IPS-18a (cell line): ENCODE results near the gene OSBPL2.

ENCODE experiments used
- H3K27ac ChIP-seq: one replicate; pipeline ENCODE4 v1.5.1; 2013; ENCODE audit warnings: low read length
- H3K27me3 ChIP-seq: one replicate; pipeline ENCODE4 v1.6.1; 2013; ENCODE audit warnings: mild to moderate bottlenecking, low read length; ENCODE audit not compliant: control insufficient read depth, insufficient read depth
- H3K36me3 ChIP-seq: one replicate; pipeline ENCODE4 v1.6.1; 2013; ENCODE audit warnings: low read depth, low read length; ENCODE audit not compliant: control insufficient read depth
- H3K4me1 ChIP-seq: one replicate; pipeline ENCODE4 v1.6.1; 2013; ENCODE audit warnings: low read depth, low read length; ENCODE audit not compliant: control insufficient read depth
- H3K4me3 ChIP-seq: one replicate; pipeline ENCODE4 v1.5.1; 2013; ENCODE audit warnings: low read length
- H3K9ac ChIP-seq: one replicate; pipeline ENCODE4 v1.6.1; 2013; ENCODE audit warnings: mild to moderate bottlenecking, low read length, moderate library complexity
- H3K9me3 ChIP-seq: one replicate; pipeline ENCODE4 v1.6.1; 2013; ENCODE audit warnings: low read depth, low read length; ENCODE audit not compliant: control insufficient read depth

Gene OSBPL2

DNA sequence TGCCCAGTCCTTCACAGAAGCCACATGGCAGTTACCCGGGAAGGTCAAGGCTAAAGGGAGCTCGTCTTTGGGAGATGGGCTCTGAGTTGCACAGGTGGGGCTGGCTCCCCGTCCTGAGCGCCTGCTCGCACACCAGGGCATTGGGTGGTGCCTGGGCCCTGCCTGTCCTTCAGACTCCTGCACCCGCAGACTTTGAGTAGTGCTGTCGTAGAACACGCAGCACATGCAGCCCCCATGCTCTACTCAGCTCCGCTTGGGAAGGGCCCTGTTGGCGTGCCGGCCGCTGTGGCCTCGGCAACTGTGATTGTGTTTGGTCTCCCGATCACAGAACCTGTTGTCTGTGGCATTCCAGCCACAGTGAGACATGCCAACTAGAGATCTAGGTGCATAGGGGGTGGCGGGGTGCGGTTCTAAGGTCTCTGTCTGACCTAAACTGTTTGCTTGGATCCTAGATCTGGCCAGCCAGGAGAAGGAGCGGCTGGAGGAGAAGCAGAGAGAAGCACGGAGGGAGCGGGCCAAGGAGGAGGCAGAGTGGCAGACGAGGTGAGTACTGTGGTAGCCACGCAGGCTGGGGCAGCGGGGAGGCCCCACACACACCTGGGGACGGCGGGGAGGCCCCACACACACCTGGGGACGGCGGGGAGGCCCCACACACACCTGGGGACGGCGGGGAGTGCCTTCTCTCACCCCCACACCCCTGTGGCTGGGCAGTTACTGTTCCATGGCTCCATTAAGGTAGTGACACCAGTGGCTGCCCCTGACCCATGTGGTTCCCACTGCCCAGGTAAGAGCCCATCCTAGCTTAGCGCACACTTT, 53.1 kb downstream of the OSBPL2 start:
- Histone ChIP-seq H3K27me3 (no peaks in the 10 kb centered on the region), H3K9ac (no peak overlapping the region), H3K36me3 (peaks cover 23% of the 10 kb centered on the region), H3K27ac (no peak overlapping the region), H3K4me3 (no peak overlapping the region), H3K9me3 (no peaks in the 10 kb centered on the region), H3K4me1 (no peaks in the 10 kb centered on the region)

DNA sequence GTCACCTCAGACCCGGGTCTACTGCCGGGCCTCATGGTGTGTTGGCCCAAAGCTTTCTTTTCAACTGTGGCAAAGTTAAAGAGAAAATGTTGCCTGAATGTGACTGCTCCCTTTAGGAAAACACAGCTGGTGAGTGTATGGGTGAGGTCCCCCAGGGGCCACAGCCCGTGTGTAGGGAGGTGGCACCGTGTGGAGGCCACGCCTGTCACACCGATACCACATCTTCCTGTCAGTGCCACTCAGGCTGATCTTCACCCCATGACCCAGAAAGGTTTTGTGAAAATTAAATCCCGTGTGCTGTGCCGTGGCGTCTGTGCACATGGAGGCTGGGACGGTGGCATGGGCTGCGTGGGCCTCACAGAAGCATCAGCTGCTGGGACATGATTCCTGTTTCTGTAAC, 53.8 kb downstream of the OSBPL2 start:
- no peaks in the 10 kb centered on the region for H3K27me3 ChIP-seq
- H3K9me3 ChIP-seq, result no peaks in the 10 kb centered on the region
- H3K4me3 ChIP-seq, result no peak overlapping the region
- H3K9ac ChIP-seq, result no peak overlapping the region
- no peaks in the 10 kb centered on the region for H3K4me1 ChIP-seq
- no peak overlapping the region for H3K27ac ChIP-seq
- peaks cover 18% of the 10 kb centered on the region for H3K36me3 ChIP-seq

DNA sequence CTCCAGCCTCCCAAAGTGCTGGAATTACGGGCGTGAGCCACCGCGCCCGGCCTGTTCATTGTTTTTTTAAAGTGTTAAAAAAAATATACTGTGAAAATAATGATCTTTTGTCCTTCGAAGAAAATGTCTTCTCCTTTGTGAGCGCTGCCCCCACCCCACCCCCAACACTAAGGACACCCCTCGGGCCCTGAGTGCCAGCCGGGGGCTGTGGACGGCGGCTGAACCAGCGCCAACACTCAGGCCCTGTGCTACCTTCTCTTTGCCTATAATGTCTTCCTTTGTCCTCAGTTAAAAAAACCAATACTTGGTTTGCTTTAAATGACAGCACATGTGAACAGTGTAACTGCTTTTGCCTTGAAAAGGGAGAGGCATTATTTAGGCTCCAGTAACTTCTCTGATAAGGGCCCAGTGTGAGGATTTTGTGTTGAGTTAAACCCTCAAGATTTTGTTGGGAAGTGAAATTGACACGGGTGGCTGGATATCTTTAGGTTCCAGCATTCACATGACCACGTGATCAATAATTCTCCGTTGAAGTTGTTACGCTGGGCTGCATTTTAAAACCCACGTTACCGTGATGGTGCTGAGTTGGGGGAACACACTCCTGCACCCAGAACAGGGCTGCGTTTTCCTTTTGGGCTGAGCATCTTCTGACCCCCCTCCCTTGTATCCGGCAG, 54.9 kb downstream of the OSBPL2 start:
- peaks cover 18% of the 10 kb centered on the region for H3K36me3 ChIP-seq
- no peak overlapping the region for H3K9ac ChIP-seq
- H3K4me1 ChIP-seq, result no peaks in the 10 kb centered on the region
- no peaks in the 10 kb centered on the region for H3K9me3 ChIP-seq
- H3K27me3 ChIP-seq, result no peaks in the 10 kb centered on the region
- no peak overlapping the region for H3K4me3 ChIP-seq
- H3K27ac ChIP-seq, result no peak overlapping the region

DNA sequence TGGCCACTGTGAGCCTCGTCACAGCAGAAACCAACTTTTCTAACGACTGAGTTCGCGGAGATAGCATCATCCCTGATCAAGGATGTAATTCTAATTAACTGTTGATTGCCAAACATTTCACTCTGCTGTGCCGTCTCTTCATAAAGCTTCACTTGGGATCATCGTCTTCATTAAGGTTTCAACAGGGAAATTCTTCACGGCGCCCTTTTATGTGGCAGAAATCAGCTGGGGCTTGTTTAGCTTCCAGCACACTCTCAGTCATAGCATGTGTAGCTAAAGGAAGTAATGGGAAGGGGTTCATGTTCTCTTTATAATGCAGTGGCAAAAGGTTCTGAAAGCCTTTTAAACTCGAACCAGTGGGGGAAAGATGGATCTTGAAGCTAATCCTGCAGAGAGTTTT, 55.6 kb downstream of the OSBPL2 start:
- Histone ChIP-seq H3K36me3 (peaks cover 18% of the 10 kb centered on the region), H3K9ac (no peak overlapping the region), H3K9me3 (no peaks in the 10 kb centered on the region), H3K4me1 (no peaks in the 10 kb centered on the region), H3K4me3 (no peak overlapping the region), H3K27me3 (no peaks in the 10 kb centered on the region), H3K27ac (no peak overlapping the region)

DNA sequence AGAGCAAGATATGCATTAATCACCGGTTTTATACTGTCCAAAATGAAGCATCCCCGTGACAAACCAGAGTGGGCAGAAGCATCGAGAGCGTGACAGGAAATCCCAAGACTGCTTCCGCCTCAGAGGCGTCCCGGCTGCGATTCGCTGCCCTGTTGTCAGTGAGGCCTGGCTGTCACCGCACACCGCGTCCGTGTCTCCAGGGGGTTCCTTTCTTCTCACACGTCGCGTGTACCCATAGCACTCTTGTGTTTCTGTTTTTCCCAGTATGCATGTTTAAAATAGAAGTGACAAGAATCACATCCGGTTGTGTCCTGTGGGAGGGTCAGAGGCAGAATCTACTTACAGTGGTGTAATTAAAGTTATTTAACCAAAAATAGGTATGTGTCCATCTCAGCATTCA, 56.2 kb downstream of the OSBPL2 start:
- no peaks in the 10 kb centered on the region for H3K4me1 ChIP-seq
- H3K36me3 ChIP-seq, result peaks cover 18% of the 10 kb centered on the region
- H3K27ac ChIP-seq, result no peak overlapping the region

DNA sequence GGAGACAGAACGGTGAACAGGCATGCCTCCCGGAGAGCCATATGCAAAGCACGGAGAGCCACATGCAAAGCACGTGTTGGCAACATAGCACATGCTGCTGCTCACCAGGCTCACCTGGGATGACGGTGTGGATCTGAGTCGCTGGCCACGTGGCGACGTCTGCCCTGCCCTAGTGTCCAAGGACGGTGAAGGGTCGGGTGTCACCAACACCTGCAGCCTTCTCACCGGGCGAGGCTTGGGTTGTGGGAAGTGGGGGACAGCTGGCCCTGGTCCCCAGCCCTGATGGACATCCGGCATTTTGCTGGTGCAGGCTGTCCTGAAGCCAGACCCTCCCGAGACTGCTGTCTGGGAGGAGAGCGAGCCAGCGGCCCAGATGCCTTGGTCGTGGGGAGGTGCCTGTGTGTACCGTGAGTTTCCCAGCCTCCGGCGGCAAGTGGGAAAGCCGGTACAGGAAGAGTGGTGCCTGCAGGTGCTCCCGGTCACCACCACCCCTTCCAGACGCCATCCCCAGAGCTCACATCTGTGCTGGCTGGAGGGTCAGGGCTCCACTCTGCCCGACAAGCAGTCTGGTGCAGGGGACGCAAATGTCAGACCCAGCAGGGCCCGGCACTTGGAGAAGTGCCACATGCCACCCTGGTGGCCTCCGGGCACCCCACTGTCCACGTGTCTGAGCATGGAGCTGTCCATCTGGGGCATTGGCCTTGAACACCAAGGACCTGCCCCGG, 58.6 kb downstream of the OSBPL2 start:
- Histone ChIP-seq H3K4me3 (no peak overlapping the region), H3K36me3 (peaks cover 17% of the 10 kb centered on the region), H3K9ac (no peak overlapping the region), H3K4me1 (no peaks in the 10 kb centered on the region), H3K27me3 (no peaks in the 10 kb centered on the region), H3K9me3 (no peaks in the 10 kb centered on the region), H3K27ac (no peak overlapping the region)

More for the DNA sequence above, 56.2 kb downstream of the OSBPL2 start:
- Histone ChIP-seq H3K9me3 (no peaks in the 10 kb centered on the region), H3K4me3 (no peak overlapping the region), H3K27me3 (no peaks in the 10 kb centered on the region), H3K9ac (no peak overlapping the region)

DNA sequence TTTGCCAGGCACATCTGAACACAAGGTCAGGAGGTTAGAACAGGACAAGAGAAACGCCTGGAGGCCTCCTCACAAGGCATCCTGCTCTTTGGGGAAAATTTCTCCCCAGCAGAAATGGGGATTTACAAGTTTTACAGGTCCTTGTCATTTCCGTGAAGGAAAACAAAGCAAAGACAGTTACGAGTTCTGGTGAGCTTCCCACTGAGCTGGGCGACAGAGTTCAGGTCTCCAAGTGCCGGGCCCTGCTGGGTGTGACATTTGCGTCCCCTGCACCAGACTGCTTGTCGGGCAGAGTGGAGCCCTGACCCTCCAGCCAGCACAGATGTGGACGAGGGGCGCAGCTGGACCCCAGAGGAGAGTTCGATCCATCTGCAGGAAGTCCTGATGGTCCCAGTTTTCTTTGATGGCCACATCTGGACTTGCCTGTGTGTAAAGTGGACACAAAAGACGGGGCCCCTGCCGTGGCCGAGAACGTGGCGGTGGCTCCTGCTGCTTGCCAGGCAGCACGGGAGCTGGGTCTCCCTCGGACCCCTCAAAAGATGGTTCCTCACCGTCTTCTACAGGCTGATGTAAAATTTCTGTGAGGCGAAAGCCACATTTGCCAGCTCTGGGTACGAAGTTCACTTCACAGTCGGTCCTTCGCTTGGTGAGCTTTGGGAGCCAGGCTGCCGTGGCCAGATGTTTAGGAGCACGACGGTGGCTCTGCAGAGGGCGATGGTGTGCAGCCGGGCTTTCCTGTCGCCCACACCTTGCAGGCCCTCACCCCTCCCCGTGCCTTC, 59.3 kb downstream of the OSBPL2 start:
- H3K4me1 ChIP-seq, result no peaks in the 10 kb centered on the region
- peaks cover 13% of the 10 kb centered on the region for H3K36me3 ChIP-seq
- H3K27me3 ChIP-seq, result no peaks in the 10 kb centered on the region
- no peak overlapping the region for H3K9ac ChIP-seq
- no peak overlapping the region for H3K4me3 ChIP-seq
- no peaks in the 10 kb centered on the region for H3K9me3 ChIP-seq
- H3K27ac ChIP-seq, result no peak overlapping the region

DNA sequence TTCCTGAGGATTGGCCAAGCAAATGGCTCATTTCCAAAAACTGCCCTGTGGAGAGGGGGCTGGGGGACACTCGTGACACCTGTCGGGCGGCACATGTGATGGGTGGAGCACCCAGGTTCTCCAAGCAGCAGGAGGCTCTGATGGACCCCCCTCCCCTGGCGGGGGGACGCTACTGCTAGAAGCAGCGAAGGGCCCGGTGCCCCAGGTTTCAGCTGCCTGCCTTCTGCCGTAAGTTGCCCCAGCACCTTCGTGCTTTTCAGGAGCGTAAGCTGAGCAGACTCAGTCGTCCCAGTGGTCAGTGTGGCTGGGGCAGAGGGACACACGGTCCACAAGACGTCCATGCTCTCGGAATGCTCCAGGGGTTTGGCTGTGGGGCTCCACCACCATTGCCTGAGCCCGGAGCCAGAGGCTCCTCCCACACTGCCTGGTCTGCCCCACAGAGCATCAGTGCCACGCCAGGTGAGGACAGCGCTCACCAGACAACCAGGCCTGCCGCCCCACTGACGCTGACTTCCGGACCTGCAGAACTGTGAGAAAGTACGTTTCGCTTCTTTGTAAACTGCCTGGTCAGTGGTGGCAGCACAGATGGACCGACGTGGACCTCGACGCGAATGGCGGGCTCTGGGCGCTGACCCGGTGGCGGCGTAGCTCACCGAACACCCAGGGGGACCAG, 60.4 kb downstream of the OSBPL2 start:
- Histone ChIP-seq H3K4me3 (no peak overlapping the region), H3K4me1 (no peaks in the 10 kb centered on the region), H3K27me3 (no peaks in the 10 kb centered on the region), H3K36me3 (peaks cover 8% of the 10 kb centered on the region), H3K9me3 (no peaks in the 10 kb centered on the region), H3K9ac (no peak overlapping the region), H3K27ac (no peak overlapping the region)

DNA sequence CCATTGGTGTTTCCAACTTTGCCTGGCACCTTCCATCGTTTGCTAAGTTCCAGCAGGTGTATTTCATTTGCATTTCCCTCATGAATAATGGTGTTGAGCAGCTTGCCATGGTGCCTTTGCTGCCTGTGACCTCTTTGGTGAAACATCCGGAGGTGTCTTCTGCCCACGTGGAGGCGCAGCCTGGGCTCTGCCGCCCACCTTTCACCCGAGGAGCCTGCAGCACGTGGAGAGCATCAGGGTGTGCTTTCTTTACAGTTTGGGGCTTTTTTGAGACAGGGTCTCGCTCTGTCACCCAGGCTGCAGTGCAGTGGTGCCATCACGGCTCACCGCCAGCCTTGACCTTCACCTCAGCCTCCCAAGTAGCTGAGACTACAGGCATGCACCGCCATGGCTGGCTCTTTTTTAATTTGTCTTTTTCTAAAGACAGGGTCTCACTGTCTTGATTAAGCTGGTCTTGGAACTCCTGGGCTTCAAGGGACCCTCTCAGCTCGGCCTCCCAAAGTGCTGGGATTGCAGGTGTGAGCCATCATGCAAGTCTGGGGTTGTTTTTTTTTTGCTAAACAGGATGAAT, 61.4 kb downstream of the OSBPL2 start:
- Histone ChIP-seq H3K27me3 (no peaks in the 10 kb centered on the region), H3K9ac (no peak overlapping the region), H3K9me3 (no peaks in the 10 kb centered on the region), H3K36me3 (peaks cover 11% of the 10 kb centered on the region), H3K4me3 (no peak overlapping the region), H3K27ac (no peak overlapping the region), H3K4me1 (no peaks in the 10 kb centered on the region)

DNA sequence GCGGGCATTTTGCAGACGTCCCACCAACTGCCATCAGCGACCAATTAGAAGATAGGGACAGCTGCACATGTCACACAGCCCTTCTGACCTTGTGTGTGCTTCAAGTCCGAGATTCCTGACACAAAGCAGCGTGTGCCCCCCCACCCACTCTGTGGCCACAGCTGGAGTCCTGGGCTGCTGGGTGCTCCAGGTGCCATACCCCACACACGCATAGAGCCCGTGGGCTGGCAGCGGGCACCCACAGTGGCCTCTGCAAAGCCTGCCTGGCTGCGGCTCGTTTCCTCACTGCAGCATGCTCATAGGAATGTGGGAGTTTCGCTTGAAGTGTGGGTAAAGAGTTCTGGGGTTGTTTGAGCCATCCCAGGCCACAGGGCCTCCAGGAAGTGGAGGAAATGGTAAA, 62.0 kb downstream of the OSBPL2 start:
- peaks cover 13% of the 10 kb centered on the region for H3K36me3 ChIP-seq

More for the DNA sequence above, 62.0 kb downstream of the OSBPL2 start:
- Histone ChIP-seq H3K9ac (no peak overlapping the region), H3K9me3 (no peaks in the 10 kb centered on the region), H3K4me3 (no peak overlapping the region), H3K27ac (no peak overlapping the region), H3K27me3 (no peaks in the 10 kb centered on the region), H3K4me1 (no peaks in the 10 kb centered on the region)
